ENCODE results near the gene DIAPH2. TPM values are rescaled to one million over a fixed set of nuclear protein-coding genes. Genes with fewer than 3 reads are reported as not detected.

The DIAPH2 gene
- total RNA-seq, 6 experiments from 2014 or later, result 10.1 to 13.5 (median 11.6) TPM

DNA sequence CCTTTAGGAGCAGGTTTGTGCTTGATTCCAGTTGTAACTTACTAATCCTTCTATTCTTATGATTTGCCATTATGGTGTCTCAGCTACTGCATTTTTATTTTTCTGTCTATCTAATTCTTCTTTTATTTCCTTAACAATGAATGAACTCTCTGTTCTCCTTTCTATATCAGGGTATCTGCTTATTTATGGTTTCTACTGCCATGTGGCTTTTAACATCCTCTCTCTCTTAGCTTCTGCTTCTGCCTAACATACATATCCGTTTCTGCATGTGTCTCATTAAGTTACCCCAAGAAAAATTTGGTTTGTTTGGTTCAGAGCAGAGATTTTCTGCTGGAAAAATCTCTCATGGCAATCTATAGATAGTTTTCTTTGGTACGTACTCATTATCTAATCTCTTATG is 813.5 kb downstream of the DIAPH2 start:
- TF ChIP-seq CTCF (IDR thresholded peaks at IDR 0.05), result no peak
- no peak overlapping the region for H3K27ac Mint-ChIP-seq
- H3K4me3 Mint-ChIP-seq, result no peak overlapping the region
- no peaks in the 10 kb centered on the region for H3K9me3 Mint-ChIP-seq
- no peak for DNase-seq
- no peaks in the 10 kb centered on the region for H3K27me3 Mint-ChIP-seq (ENCODE audit: insufficient read depth)
- H3K36me3 Mint-ChIP-seq (ENCODE audit: low read depth), result no peaks in the 10 kb centered on the region
- no peaks in the 10 kb centered on the region for H3K4me1 Mint-ChIP-seq (ENCODE audit: low read depth)

DNA sequence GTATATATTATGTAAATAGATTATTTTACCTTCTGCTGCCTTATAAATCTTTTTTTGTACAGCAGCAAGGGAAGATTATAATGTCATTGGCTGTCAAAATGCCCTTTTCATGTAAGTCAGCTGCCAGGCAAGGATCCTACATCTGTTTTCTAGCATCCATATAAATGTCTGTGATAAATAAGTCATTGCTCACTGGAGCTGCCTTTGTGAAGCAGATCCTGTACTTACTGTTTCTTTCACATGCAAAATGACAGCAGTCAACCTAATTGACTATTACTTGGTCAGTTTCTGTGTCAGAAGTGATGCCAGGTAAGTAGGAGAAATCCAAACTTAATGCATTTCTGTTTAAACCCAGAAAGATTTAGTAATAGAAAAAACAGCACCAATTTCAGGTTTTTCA is 819.8 kb downstream of the DIAPH2 start:
- Mint-ChIP-seq H3K36me3 (ENCODE audit: low read depth) (no peaks in the 10 kb centered on the region), H3K27me3 (ENCODE audit: insufficient read depth) (no peaks in the 10 kb centered on the region), H3K4me3 (no peak overlapping the region), H3K27ac (no peak overlapping the region), H3K9me3 (no peaks in the 10 kb centered on the region), H3K4me1 (ENCODE audit: low read depth) (peaks cover 14% of the 10 kb centered on the region)
- no peak for DNase-seq
- TF ChIP-seq CTCF (IDR thresholded peaks at IDR 0.05), result no peak

DNA sequence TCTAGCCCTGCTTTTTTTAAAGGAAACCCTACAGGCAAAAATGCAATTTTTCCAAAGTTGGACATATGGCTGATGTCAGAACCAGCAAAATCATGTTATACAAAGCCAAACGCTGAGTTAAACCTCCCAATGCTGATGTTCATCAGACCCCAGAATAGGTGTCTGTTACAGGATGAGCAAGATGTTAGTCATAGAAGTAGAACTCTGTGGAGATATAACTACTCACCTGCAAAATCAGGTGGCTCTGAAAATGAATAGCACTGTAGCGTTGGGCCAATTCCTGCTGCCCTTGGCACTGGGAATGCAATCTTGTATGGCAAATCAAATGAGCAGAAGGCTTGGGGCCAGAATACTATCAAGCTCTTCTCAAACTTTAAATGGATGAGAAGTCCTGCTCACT is 833.1 kb downstream of the DIAPH2 start:
- Mint-ChIP-seq H3K4me1 (ENCODE audit: low read depth) (no peaks in the 10 kb centered on the region), H3K9me3 (no peaks in the 10 kb centered on the region), H3K27ac (no peak overlapping the region), H3K4me3 (no peak overlapping the region), H3K36me3 (ENCODE audit: low read depth) (no peaks in the 10 kb centered on the region), H3K27me3 (ENCODE audit: insufficient read depth) (no peaks in the 10 kb centered on the region)
- DNase-seq, result no peak
- no peak for TF ChIP-seq CTCF (IDR thresholded peaks at IDR 0.05)

- DNase-seq, result no peak
- no peaks in the 10 kb centered on the region for H3K27me3 Mint-ChIP-seq (ENCODE audit: insufficient read depth)
- no peak for TF ChIP-seq CTCF (IDR thresholded peaks at IDR 0.05)
- H3K9me3 Mint-ChIP-seq, result no peaks in the 10 kb centered on the region
- H3K27ac Mint-ChIP-seq, result no peak overlapping the region
- H3K36me3 Mint-ChIP-seq (ENCODE audit: low read depth), result no peaks in the 10 kb centered on the region
- H3K4me1 Mint-ChIP-seq (ENCODE audit: low read depth), result peaks cover 22% of the 10 kb centered on the region
- H3K4me3 Mint-ChIP-seq, result no peak overlapping the region
Measured at GRCh38 chrX:97522307-97522706, 837.7 kb downstream of the DIAPH2 start.

GRCh38 chrX:97524340-97524739 is 839.7 kb downstream of the DIAPH2 start:
- Mint-ChIP-seq H3K9me3 (no peaks in the 10 kb centered on the region; the same call in 1 of the 2 replicates), H3K27me3 (ENCODE audit: insufficient read depth) (no peaks in the 10 kb centered on the region), H3K36me3 (ENCODE audit: low read depth) (no peaks in the 10 kb centered on the region; the same call in 1 of the 2 replicates), H3K27ac (peak overlapping the region; percentile 70; the same call in 1 of the 2 replicates), H3K4me3 (no peak overlapping the region), H3K4me1 (ENCODE audit: low read depth) (peaks cover 26% of the 10 kb centered on the region)
- DNase-seq, result no peak
- no peak for TF ChIP-seq CTCF (IDR thresholded peaks at IDR 0.05)

GRCh38 chrX:97524997-97525396 is 840.4 kb downstream of the DIAPH2 start:
- Mint-ChIP-seq H3K4me3 (0 out of 2 replicates have a peak overlapping the region, but pooled peaks have one; percentile 37), H3K9me3 (peaks cover 7% of the 10 kb centered on the region), H3K4me1 (ENCODE audit: low read depth) (peaks cover 32% of the 10 kb centered on the region), H3K27me3 (ENCODE audit: insufficient read depth) (no peaks in the 10 kb centered on the region), H3K27ac (peak overlapping the region; percentile 70), H3K36me3 (ENCODE audit: low read depth) (peaks cover 4% of the 10 kb centered on the region; the same call in 1 of the 2 replicates)
- no peak for TF ChIP-seq CTCF (IDR thresholded peaks at IDR 0.05)
- DNase-seq, result no peak
